ENCODE measurements around the gene CDK14.

Gene CDK14

DNA sequence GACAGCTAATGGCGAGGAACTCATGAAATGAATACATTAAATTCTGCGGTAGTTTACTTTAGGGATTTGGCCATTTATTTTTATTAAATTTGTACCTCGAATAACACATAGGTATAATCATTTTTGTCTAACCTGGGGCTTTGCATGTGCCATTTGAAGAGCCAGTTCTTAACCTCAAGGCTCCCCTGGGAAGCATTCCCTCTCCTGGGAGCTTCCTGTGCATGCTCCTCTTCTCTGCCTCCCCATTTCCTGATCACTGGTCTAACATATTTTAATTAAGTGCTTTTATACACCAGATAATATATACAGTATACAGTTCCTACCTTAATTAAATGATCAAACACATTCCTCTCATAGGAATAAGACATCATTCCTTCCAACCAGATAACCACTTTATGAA, 484.2 kb downstream of the CDK14 start:
- no peak for ATAC-seq
- Mint-ChIP-seq H3K9me3 (no peaks in the 10 kb centered on the region), H3K27ac (no peak overlapping the region), H3K4me3 (no peak overlapping the region), H3K27me3 (no peaks in the 10 kb centered on the region), H3K4me1 (peaks cover 19% of the 10 kb centered on the region)
- DNase-seq: no peak

DNA sequence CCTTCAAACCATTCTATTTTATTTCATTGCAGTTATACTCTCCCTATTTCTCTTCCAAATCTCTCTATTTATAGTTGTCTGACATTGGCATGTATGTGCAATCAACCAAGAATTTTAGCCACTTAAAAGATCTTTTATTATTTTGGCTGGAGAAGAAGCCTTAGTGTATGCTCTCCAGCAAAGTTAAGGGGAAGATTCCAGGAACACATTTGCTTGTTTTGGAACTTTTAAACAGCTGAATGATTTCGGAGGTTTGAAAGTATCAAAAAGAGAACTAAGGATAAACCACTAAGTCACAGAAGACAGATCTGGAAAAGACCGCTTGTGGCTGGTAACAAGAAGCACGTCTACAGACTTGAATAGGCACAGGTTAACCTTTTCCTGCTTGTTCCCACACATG, 485.9 kb downstream of the CDK14 start:
- H3K27me3 Mint-ChIP-seq: no peaks in the 10 kb centered on the region
- DNase-seq (no peak), ATAC-seq (no peak)
- H3K4me1 Mint-ChIP-seq: peaks cover 27% of the 10 kb centered on the region
- H3K4me3 Mint-ChIP-seq: no peak overlapping the region
- no peak overlapping the region for H3K27ac Mint-ChIP-seq
- no peaks in the 10 kb centered on the region for H3K9me3 Mint-ChIP-seq

DNA sequence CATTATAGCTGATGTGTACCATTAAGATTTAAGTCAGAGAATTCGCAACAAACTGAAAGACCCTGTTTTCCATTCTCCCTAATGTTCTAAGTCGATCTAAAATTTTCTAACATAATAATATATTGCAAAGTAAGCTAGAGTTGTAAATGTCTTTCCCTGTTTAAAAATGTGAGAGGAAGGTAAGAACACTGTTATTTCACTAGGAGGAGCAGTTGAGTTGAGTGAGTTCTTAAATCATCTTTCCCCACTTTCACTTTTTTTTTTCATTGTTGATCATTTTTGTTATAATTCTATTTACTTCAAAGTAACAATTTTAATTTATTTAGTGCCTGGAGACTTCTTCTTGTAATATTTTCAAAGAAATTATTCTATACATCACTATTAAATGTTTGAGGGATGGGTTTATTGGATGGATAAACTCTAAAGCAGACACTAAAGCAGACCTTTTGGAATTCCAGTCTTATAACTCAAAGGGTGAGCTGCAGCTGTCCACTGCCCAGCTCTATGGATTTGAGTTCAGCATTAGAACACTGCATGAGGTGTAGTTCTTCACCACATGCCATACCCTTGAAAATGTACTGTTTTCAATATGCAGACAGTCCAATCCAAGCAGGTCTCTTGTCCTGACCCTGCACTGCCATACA, 486.9 kb downstream of the CDK14 start:
- H3K27me3 Mint-ChIP-seq: no peaks in the 10 kb centered on the region
- peaks cover 27% of the 10 kb centered on the region for H3K4me1 Mint-ChIP-seq
- DNase-seq: no peak
- peak overlapping the region in 1 of 2 donors; percentile 13 for H3K27ac Mint-ChIP-seq
- no peak overlapping the region for H3K4me3 Mint-ChIP-seq
- ATAC-seq: no peak
- no peaks in the 10 kb centered on the region for H3K9me3 Mint-ChIP-seq

DNA sequence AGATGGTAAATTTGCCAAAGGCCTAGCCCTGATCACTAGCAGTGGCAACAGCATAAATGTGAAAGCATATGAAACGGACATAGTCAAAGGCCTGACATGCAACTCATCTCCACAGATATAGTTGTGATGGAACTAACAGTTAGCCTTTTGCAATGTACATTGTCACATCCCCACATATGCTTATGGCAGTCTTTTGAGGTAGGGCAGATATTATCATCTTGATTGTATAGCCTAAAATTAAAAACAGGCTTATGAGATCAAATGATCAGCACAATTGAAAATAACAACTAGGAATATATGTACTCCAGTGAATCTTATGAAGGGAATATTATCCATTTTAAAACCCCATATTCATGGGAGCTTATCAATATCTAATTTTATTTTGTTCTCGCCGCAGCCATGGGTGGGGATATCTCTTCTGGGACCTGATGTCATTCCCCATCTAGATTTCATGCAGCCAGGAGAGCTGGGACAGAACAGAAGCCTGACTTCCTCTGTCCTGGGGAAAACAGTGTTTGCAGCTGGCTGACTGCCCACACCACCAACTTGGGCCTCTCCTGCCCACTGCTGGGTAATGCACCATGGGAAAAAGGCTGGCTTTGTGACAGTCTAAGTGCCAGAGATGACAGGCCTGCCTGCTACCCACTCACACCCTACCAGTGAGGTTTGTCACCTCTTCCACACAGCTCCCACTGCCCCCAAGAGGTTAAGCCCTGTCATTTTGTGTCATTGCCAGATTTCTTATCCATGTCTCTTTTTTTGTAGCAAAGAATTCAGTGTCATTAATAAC, 487.9 kb downstream of the CDK14 start:
- no peak overlapping the region for H3K4me3 Mint-ChIP-seq
- DNase-seq (peak in 1 of 2 donors; percentile 23), ATAC-seq (peak; percentile 77)
- H3K27ac Mint-ChIP-seq: no peak overlapping the region
- H3K4me1 Mint-ChIP-seq: peaks cover 27% of the 10 kb centered on the region
- no peaks in the 10 kb centered on the region for H3K9me3 Mint-ChIP-seq
- H3K27me3 Mint-ChIP-seq: no peaks in the 10 kb centered on the region

DNA sequence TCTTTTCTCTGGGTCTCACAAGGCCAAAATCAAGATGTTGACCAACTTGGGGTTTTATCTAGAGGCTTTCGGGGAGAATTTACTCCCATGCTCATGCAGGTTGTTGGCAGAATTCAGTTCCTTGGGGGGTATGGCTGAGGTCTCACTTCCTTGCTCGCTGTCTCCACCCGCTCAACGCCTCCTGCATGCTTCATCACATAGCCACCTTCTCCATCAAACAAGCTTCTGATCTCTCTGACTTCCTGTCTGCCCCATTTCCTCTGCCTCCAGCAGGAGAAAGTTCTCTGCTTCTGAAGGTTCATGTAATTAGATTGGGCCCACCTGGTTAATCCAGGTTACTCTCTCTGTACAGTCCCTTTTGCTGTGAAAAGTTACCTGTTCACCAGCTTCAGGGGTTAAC, 489.1 kb downstream of the CDK14 start:
- no peaks in the 10 kb centered on the region for H3K9me3 Mint-ChIP-seq
- H3K4me1 Mint-ChIP-seq: peaks cover 27% of the 10 kb centered on the region
- peak overlapping the region; percentile 64 to 92 for H3K27ac Mint-ChIP-seq
- H3K4me3 Mint-ChIP-seq: no peak overlapping the region
- ATAC-seq: peak; percentile 23
- no peaks in the 10 kb centered on the region for H3K27me3 Mint-ChIP-seq
- DNase-seq: no peak

DNA sequence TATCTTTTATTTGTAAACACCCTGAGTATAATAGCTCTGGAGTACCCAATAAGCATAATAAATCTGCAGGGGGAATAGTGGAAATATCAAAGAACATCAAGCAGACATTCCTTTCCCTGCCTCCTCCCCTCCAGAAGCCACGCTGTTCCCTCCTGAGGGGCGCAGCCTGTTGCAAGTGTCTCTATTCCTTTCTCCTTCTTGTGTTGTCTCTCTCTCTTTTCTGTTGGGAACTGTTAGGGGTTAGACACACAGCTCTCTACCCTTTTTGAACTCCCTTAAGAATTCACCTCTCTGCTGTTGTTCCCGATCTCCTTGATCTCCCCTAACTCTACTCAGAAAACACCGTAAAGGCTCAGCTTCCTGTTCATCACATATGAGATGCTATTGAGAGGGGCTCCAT, 490.1 kb downstream of the CDK14 start:
- no peaks in the 10 kb centered on the region for H3K9me3 Mint-ChIP-seq
- H3K27ac Mint-ChIP-seq: peak overlapping the region in 1 of 2 donors; percentile 19
- no peak for ATAC-seq
- H3K27me3 Mint-ChIP-seq: no peaks in the 10 kb centered on the region
- no peak overlapping the region for H3K4me3 Mint-ChIP-seq
- peaks cover 27% of the 10 kb centered on the region for H3K4me1 Mint-ChIP-seq
- DNase-seq: no peak

DNA sequence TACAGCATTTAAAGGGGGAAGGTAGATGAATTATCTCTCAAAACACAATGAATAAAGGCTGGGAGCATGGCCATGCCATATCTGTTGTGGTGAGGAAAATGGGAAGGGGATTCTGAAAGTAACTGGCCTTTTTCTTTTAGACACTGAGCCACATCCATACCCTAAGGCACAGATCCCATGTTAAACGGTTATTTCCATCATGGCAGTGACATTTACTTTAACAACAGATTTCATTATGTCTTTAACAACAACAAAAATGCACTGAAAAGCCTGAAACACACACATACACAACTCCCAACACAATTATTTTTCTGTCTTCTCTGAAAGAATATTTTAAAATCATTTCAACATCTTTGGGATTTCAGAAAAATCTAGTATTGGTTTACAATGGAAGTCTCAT, 492.0 kb downstream of the CDK14 start:
- ATAC-seq: no peak
- DNase-seq: no peak
- H3K4me3 Mint-ChIP-seq: no peak overlapping the region
- H3K9me3 Mint-ChIP-seq: no peaks in the 10 kb centered on the region
- peaks cover 27% of the 10 kb centered on the region for H3K4me1 Mint-ChIP-seq
- no peaks in the 10 kb centered on the region for H3K27me3 Mint-ChIP-seq
- no peak overlapping the region for H3K27ac Mint-ChIP-seq

DNA sequence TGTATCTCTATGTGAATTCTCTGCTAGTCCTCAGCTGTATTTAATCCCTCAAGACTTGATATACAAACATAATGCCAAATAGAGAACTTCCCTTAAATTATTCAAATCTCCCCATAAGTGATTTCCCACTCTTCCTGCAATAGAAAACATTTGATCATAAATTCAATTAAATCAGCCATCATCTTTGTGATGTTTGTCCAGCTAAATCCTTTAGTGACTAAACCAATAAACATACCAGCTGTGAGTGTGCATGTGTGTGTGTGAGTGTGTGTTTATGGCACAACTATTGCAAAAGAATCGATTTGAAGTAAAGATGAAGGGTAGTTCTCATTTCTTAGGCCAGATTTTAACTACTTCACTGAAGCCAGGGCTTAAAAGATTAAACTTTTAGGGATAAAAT, 492.6 kb downstream of the CDK14 start:
- no peak for ATAC-seq
- DNase-seq: no peak
- H3K4me1 Mint-ChIP-seq: peaks cover 22% of the 10 kb centered on the region
- no peak overlapping the region for H3K4me3 Mint-ChIP-seq
- no peak overlapping the region for H3K27ac Mint-ChIP-seq
- no peaks in the 10 kb centered on the region for H3K27me3 Mint-ChIP-seq
- H3K9me3 Mint-ChIP-seq: no peaks in the 10 kb centered on the region

DNA sequence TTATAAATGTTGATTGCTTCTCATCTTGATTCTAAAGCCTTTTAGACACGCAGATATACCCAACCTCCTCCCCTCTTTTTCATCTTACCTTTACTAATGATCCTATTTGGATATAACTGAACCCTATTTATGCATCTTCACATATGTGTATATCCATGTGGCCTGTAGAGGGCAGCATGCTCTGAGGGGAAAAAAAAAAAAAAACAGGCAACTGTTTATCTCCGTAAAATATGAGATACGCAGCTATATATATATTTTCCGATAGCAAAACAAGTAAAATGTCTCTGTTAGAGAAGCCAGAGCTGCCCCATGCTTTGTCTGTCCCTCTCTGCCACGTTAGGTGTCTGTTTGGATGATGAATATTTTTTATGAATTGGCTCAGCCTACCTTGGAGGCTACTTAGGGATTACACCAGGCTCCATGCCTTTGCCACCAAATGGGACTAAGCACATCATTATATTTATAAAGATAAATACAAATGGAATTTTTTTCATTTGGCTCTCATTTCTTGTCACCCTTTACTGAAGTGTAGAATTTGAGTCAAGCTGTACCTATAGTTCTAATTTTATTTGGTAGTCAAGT, 493.4 kb downstream of the CDK14 start:
- Mint-ChIP-seq H3K4me3 (peak overlapping the region; percentile 9 to 23), H3K9me3 (no peaks in the 10 kb centered on the region), H3K27ac (peak overlapping the region in 1 of 2 donors; percentile 59), H3K27me3 (no peaks in the 10 kb centered on the region), H3K4me1 (peaks cover 17% of the 10 kb centered on the region)
- peak; percentile 55 for ATAC-seq
- DNase-seq: peak in 1 of 2 donors; percentile 21

DNA sequence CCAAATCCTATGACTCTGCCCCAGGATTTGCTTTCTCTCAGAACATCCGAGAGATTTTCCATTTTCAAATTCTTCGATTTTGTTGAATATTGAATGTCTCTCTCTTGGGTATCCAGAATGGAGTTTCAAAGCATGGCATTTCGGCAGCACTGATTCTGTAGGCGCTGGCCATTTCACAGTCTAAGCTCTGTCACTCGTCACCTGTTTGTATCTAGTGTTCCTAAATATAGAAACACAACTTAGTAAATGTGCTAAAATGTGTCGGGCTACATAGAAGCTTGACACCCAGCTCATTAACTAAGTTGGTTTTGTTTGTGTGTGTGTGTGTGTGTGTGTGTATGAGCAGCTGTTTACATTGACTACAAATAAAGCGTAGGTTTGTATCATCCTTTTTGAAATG, 494.6 kb downstream of the CDK14 start:
- Mint-ChIP-seq H3K4me1 (peaks cover 6% of the 10 kb centered on the region), H3K27me3 (no peaks in the 10 kb centered on the region), H3K4me3 (no peak overlapping the region), H3K9me3 (no peaks in the 10 kb centered on the region), H3K27ac (no peak overlapping the region)
- ATAC-seq: no peak
- no peak for DNase-seq

DNA sequence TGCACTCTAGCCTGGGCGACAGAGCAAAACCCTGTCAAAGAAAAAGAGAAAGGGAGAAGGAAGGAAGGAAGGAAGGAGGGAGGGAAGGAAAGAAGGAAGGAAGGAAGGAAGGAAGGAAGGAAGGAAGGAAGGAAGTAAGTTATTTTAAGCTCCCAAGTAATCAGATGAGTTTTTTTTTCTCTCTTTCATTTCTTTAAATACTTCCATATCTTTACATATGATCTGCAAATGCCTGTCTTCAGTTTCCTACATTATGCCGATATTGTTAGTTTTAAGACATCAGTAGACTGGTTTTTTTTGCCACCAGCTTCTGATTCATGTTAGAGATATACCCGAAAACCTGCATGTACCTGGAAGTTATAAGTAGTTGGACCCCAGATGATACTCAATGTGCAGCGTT, 495.5 kb downstream of the CDK14 start:
- Mint-ChIP-seq H3K4me1 (no peaks in the 10 kb centered on the region), H3K4me3 (no peak overlapping the region), H3K27me3 (no peaks in the 10 kb centered on the region), H3K9me3 (no peaks in the 10 kb centered on the region), H3K27ac (no peak overlapping the region)
- DNase-seq: no peak
- ATAC-seq: no peak

DNA sequence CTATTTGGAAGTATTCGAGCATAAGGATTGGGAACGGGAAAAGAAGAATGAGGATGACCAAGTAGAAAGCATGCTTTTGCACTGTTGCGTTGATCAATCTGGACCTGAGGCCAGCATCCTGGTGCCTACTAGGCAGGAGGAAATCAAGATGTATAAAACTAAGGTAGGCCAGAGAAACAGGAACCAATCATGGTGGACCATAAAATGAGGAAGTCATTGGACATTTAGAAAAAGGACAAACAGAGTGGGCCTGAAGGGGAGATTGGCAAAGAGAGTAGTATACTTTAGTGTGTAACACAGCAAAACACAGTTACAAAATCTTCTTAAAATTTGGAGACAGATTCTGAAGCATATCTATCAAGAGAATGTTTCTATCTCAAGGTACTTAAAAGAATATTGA, 497.1 kb downstream of the CDK14 start:
- ATAC-seq: no peak
- DNase-seq: no peak
- no peak overlapping the region for H3K4me3 Mint-ChIP-seq
- H3K27me3 Mint-ChIP-seq: no peaks in the 10 kb centered on the region
- no peaks in the 10 kb centered on the region for H3K9me3 Mint-ChIP-seq
- no peaks in the 10 kb centered on the region for H3K4me1 Mint-ChIP-seq
- H3K27ac Mint-ChIP-seq: no peak overlapping the region

DNA sequence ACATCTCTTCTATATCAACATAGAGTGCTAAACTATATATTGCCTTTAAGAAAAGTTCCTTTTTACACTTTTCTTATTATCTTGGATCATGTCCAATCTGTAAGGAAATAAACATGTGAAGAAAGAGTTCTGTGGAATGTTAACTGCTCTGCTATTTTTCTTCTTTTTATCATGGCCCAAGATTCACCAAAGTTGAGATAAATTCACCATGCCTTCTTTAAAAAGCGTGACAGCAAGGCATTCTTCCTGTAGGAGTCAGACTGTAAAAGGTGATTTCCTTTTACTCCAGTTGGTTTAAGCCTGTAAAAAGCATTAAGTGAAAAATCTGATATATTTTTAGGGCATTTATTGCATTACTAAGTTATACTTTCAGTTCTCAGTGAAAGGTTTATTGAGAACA, 502.4 kb downstream of the CDK14 start:
- ATAC-seq: no peak
- Mint-ChIP-seq H3K9me3 (no peaks in the 10 kb centered on the region), H3K27ac (no peak overlapping the region), H3K27me3 (no peaks in the 10 kb centered on the region), H3K4me3 (no peak overlapping the region), H3K4me1 (no peaks in the 10 kb centered on the region)
- DNase-seq: no peak

DNA sequence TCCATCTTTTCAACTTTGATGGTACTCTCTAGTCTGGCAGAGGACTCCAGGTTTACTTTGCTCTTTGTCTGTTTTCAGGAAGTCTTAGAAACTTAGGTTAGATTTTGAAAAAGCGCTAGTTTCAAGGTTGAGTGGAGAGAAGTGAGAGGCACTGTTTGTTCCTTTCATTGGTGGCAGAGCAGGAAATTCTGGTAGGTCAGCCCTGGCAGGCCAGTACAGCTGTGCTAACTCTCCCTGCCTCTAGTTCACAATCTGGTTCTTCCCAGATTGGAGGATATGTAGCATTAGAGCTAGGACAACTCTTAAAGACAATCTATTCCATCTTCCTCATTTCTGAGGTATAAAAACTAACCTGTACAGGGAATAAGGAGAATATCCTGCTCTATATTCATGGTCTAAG, 507.2 kb downstream of the CDK14 start:
- H3K4me3 Mint-ChIP-seq: no peak overlapping the region
- H3K27ac Mint-ChIP-seq: no peak overlapping the region
- DNase-seq (no peak), ATAC-seq (no peak)
- no peaks in the 10 kb centered on the region for H3K9me3 Mint-ChIP-seq
- H3K4me1 Mint-ChIP-seq: no peaks in the 10 kb centered on the region
- no peaks in the 10 kb centered on the region for H3K27me3 Mint-ChIP-seq

DNA sequence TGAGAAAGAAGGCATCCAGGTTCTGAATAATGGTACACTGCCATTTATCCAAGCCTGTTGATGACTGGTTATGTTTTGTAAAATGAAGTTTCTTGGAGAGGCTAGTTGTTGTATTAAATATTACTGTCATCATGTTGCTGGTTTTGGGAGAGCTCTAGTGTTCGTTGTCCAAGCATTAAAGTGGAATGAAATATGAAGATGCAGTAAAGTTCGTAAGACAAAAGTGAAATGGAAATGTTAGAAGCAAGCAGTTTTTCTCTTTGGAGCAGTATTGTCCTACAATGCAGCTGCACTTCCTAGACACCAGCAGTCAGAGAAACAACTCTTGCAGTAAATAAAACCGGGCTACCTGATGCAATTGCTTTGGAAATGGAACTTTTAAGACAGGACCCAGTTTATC, 511.3 kb downstream of the CDK14 start:
- H3K27ac Mint-ChIP-seq: no peak overlapping the region
- no peak for ATAC-seq
- no peak for DNase-seq
- no peaks in the 10 kb centered on the region for H3K9me3 Mint-ChIP-seq
- no peaks in the 10 kb centered on the region for H3K27me3 Mint-ChIP-seq
- H3K4me3 Mint-ChIP-seq: no peak overlapping the region
- no peaks in the 10 kb centered on the region for H3K4me1 Mint-ChIP-seq

DNA sequence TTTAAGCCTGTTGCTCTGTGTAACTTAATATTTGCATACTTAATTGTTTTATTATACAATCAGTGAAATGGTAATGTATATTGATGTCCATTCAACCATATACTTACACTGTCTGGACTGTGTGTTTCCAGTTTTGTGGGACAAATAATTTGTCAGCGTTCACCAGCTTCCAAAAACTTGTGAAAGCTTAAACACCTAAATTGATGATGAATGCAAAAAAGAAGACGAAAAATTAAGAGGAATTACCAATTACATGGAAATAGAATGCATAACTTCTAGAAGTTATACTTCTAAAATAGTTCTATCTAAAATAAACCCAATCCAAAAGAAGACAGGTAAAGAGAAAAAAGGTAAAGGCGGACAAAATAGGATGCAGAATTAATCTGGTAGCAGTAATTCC, 513.1 kb downstream of the CDK14 start:
- no peaks in the 10 kb centered on the region for H3K9me3 Mint-ChIP-seq

More for the DNA sequence above, 513.1 kb downstream of the CDK14 start:
- no peak for DNase-seq
- Mint-ChIP-seq H3K4me3 (no peak overlapping the region), H3K27ac (no peak overlapping the region), H3K27me3 (no peaks in the 10 kb centered on the region), H3K4me1 (no peaks in the 10 kb centered on the region)
- no peak for ATAC-seq

Data from stimulated activated naive CD8-positive, alpha-beta T cell treated with anti-CD3 and anti-CD28 coated beads, Interleukin-15, amount 100 ng/mL, for 72 hours (primary cell).